MM.1S (cell line): Measurements from ENCODE around the gene TUBA8.

Experiments used
- EZH2phosphoT487 ChIP-seq: fragments of 300-600 bp; sonication (generic); IDR thresholded peaks from 2 replicates; pipeline ENCODE4 v1.6.1; 2018; ENCODE audit warnings: antibody characterized with exemption, low read length
- TF ChIP-seq, protein P1 (sequence below): fragments of 300-600 bp; sonication (generic); IDR thresholded peaks from 2 replicates; pipeline ENCODE4 v1.5.1; 2016; ENCODE audit warnings: antibody characterized with exemption, low read length, mixed read lengths

DNA sequence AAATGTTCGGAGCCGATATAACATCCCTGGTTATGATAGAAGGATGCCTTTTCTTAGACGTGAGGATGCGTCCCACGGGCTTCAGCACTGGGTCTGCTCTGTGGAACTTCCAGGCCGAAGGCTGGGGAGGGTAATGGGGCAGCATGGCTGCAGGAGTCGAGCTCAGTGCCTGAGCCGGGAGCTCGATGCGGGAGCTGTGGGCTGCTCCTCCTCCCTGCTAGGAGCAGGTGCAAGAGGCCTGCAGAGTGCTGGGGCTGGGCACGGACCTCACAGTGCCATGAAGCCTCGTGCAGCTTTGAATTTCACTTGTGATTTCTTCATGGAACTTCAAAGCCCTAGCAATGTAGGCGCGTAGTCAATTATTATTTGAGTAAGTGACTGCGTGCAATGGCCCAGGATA is 6.0 kb downstream of the TUBA8 start:
- TF ChIP-seq, protein P1, sequence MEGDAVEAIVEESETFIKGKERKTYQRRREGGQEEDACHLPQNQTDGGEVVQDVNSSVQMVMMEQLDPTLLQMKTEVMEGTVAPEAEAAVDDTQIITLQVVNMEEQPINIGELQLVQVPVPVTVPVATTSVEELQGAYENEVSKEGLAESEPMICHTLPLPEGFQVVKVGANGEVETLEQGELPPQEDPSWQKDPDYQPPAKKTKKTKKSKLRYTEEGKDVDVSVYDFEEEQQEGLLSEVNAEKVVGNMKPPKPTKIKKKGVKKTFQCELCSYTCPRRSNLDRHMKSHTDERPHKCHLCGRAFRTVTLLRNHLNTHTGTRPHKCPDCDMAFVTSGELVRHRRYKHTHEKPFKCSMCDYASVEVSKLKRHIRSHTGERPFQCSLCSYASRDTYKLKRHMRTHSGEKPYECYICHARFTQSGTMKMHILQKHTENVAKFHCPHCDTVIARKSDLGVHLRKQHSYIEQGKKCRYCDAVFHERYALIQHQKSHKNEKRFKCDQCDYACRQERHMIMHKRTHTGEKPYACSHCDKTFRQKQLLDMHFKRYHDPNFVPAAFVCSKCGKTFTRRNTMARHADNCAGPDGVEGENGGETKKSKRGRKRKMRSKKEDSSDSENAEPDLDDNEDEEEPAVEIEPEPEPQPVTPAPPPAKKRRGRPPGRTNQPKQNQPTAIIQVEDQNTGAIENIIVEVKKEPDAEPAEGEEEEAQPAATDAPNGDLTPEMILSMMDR: no peak
- TF ChIP-seq EZH2phosphoT487: no peak
